ENCODE data around the gene MYOCD. TPM values are rescaled to one million over a fixed set of nuclear protein-coding genes. Genes with fewer than 3 reads are reported as not detected.
A peak's percentile ranks its signal among the peaks of the same experiment; 100 is the strongest.

Gene MYOCD
- polyA plus RNA-seq, 2 of the 4 experiments (the other 2 are of a cell fraction) = 8.6 to 12.5 TPM

DNA sequence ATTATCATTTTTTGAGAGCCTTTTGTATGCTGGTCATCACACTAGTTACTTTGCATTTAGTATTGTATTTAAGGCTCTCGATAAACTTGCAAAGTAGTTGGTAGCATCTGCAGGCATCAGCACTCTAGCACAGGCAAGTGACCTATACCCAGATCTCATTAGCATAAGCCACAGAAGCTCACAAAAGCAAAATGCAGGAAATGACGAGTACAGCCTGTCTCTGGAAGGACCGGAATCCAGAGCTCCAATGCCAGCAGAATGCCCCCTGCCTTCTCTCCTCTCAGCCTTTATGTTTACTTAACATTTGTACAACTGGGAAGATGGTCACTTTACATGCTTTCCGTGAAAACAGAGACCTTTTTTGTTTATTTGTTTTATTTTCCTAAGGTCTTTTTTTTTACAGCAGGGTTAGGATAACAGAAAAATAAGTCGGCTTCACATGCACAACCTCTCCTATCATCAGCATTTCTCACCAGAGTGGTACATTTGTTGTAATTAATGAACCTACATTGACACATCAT lies 45.4 kb upstream of the MYOCD start:
- H3K4me3 ChIP-seq = no peak overlapping the region
- no peaks in the 10 kb centered on the region for H3K9me3 ChIP-seq
- TF ChIP-seq, protein P1, sequence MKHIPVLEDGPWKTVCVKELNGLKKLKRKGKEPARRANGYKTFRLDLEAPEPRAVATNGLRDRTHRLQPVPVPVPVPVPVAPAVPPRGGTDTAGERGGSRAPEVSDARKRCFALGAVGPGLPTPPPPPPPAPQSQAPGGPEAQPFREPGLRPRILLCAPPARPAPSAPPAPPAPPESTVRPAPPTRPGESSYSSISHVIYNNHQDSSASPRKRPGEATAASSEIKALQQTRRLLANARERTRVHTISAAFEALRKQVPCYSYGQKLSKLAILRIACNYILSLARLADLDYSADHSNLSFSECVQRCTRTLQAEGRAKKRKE (CRISPR knock-in tag; IDR thresholded peaks at IDR 0.05; ENCODE audit: low read depth) = no peak
- TF ChIP-seq RARB (CRISPR knock-in tag; IDR thresholded peaks at IDR 0.05) (no peak), FOXS1 (CRISPR knock-in tag; IDR thresholded peaks at IDR 0.05) (no peak), TFCP2L1 (CRISPR knock-in tag; IDR thresholded peaks at IDR 0.05) (no peak), CBX8 (IDR thresholded peaks at IDR 0.05) (no peak), RFX5 (IDR thresholded peaks at IDR 0.05) (no peak), MYC (IDR thresholded peaks at IDR 0.05; ENCODE audit: borderline replicate concordance, low read length) (no peak), KDM1A (IDR thresholded peaks at IDR 0.05; ENCODE audit: low read depth) (no peak), SREBF2 (IDR thresholded peaks at IDR 0.05) (no peak), ZFP36 (IDR thresholded peaks at IDR 0.05; ENCODE audit: borderline replicate concordance, partially characterized antibody) (no peak), NFE2L2 (conservative IDR thresholded peaks at IDR 0.05; ENCODE audit: low read length) (no peak), MAZ (IDR thresholded peaks at IDR 0.05; ENCODE audit: borderline replicate concordance, low read depth, low read length) (no peak), HEYL (CRISPR knock-in tag; IDR thresholded peaks at IDR 0.05) (no peak), FOSB (CRISPR knock-in tag; IDR thresholded peaks at IDR 0.05) (no peak), HOXB5 (CRISPR knock-in tag; IDR thresholded peaks at IDR 0.05) (no peak), CHD2 (IDR thresholded peaks at IDR 0.05; ENCODE audit: low read length, partially characterized antibody) (no peak), MAFK (IDR thresholded peaks at IDR 0.05; ENCODE audit: partially characterized antibody) (no peak), KDM5A (IDR thresholded peaks at IDR 0.05) (no peak), FOSL2 (IDR thresholded peaks at IDR 0.05) (no peak), FOSL2 (CRISPR knock-in tag; IDR thresholded peaks at IDR 0.05) (no peak)
- TF ChIP-seq, protein P2, sequence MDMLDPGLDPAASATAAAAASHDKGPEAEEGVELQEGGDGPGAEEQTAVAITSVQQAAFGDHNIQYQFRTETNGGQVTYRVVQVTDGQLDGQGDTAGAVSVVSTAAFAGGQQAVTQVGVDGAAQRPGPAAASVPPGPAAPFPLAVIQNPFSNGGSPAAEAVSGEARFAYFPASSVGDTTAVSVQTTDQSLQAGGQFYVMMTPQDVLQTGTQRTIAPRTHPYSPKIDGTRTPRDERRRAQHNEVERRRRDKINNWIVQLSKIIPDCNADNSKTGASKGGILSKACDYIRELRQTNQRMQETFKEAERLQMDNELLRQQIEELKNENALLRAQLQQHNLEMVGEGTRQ (IDR thresholded peaks at IDR 0.05) = no peak
- 33% methylated on average over 5 of the region's 5 CpGs for WGBS (ENCODE audit: missing lambda C conversion rate)
- no peak for FAIRE-seq
- DNase-seq (ENCODE audit: low read depth in 1 of 2, low spot score in 1 of 2) = peak in 1 of 2 experiments; percentile 46
- ATAC-seq = peak; percentile 62 to 84; a peak in 5 of 6 replicates
- peak overlapping the region; percentile 59 for H3K4me2 ChIP-seq
- ChIA-PET POLR2A (no interaction called here), CTCF (interaction anchor here (0.5 to 1.2 kb wide), 2 partner anchors 33 to 46 kb away, joined by 3 read pairs; partner anchors contain the start of gene MYOCD)
- peak overlapping the region; percentile 40 to 65; a peak in 5 of 6 replicates for H3K27ac ChIP-seq
- H3K4me1 ChIP-seq = peaks cover 20% of the 10 kb centered on the region

- TF ChIP-seq NR3C1 (IDR thresholded peaks at IDR 0.05) (no peak), ZSCAN20 (CRISPR knock-in tag; IDR thresholded peaks at IDR 0.05) (no peak), MAZ (IDR thresholded peaks at IDR 0.05; ENCODE audit: borderline replicate concordance, low read depth, low read length) (no peak), KDM1A (IDR thresholded peaks at IDR 0.05; ENCODE audit: low read depth) (no peak), NFE2L2 (conservative IDR thresholded peaks at IDR 0.05; ENCODE audit: low read length) (no peak), EHMT2 (IDR thresholded peaks at IDR 0.05; ENCODE audit: low read depth) (no peak), CBX8 (IDR thresholded peaks at IDR 0.05) (no peak), RCOR1 (IDR thresholded peaks at IDR 0.05; ENCODE audit: low read depth, low read length) (no peak), FOSB (CRISPR knock-in tag; IDR thresholded peaks at IDR 0.05) (no peak), HOXB13 (CRISPR knock-in tag; IDR thresholded peaks at IDR 0.05; ENCODE audit: low read depth) (no peak), KDM5A (IDR thresholded peaks at IDR 0.05) (no peak), RNF2 (IDR thresholded peaks at IDR 0.05; ENCODE audit: borderline replicate concordance, low read depth) (no peak), HOXA7 (CRISPR knock-in tag; IDR thresholded peaks at IDR 0.05) (no peak), CHD4 (IDR thresholded peaks at IDR 0.05; ENCODE audit: borderline replicate concordance) (no peak)
- TF ChIP-seq, protein P3, sequence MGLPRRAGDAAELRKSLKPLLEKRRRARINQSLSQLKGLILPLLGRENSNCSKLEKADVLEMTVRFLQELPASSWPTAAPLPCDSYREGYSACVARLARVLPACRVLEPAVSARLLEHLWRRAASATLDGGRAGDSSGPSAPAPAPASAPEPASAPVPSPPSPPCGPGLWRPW (IDR thresholded peaks at IDR 0.05) = no peak
- ChIA-PET POLR2A (no interaction called here), CTCF (interaction anchor here (0.6 to 1.0 kb wide), 2 partner anchors 12 to 77 kb away, joined by 3 read pairs; no protein-coding TSS in a partner anchor)
- DNase-seq (ENCODE audit: low read depth in 1 of 2, low spot score in 1 of 2) (no peak), ATAC-seq (no peak), FAIRE-seq (no peak)
- H3K4me2 ChIP-seq = no peak overlapping the region
- peak overlapping the region in 1 of 2 experiments; percentile 88; a peak in 3 of 6 replicates for H3K27ac ChIP-seq
- no peak overlapping the region for H3K4me3 ChIP-seq
- peaks cover 36% of the 10 kb centered on the region for H3K4me1 ChIP-seq
- no peaks in the 10 kb centered on the region for H3K9me3 ChIP-seq
- 80% methylated on average over 11 of the region's 11 CpGs for WGBS (ENCODE audit: missing lambda C conversion rate)
These were observed 43.0 kb upstream of the MYOCD start for GRCh38 chr17:12622726-12623125.

Data from A549 (cell line).